GM18505 (cell line): ENCODE data around the gene PLCB1.
A peak's percentile ranks its signal among the peaks of the same experiment; 100 is the strongest.

Experiments used
- ATAC-seq: cut with Tn5 transposase; IDR thresholded peaks from one replicate; pipeline ENCODE4 v1.9.1; 2021; ENCODE audit not compliant: unreplicated experiment
- POLR2A ChIP-seq: IDR thresholded peaks from 4 replicates; pipeline ENCODE4 v1.6.1; 2011; ENCODE audit warnings: borderline replicate concordance; ENCODE audit not compliant: insufficient read depth, insufficient read length; ENCODE audit errors: extremely low read depth

The PLCB1 gene

GRCh38 chr20:8118760-8119159 is 13.3 kb upstream of the PLCB1 start:
- no peak for ATAC-seq
- TF ChIP-seq POLR2A = no peak

- TF ChIP-seq POLR2A = no peak
- no peak for ATAC-seq
Observed at GRCh38 chr20:8121666-8122065, 10.4 kb upstream of the PLCB1 start.

- no peak for TF ChIP-seq POLR2A
- ATAC-seq = no peak
Observed at GRCh38 chr20:8124639-8125038, 7.4 kb upstream of the PLCB1 start.

GRCh38 chr20:8126181-8126580 is 5.9 kb upstream of the PLCB1 start:
- no peak for ATAC-seq
- TF ChIP-seq POLR2A = no peak

GRCh38 chr20:8126841-8127378 is 5.2 kb upstream of the PLCB1 start:
- no peak for ATAC-seq
- no peak for TF ChIP-seq POLR2A

GRCh38 chr20:8127553-8128255 is 4.4 kb upstream of the PLCB1 start:
- no peak for TF ChIP-seq POLR2A
- peak; percentile 75 for ATAC-seq

- ATAC-seq = no peak
- TF ChIP-seq POLR2A = no peak
Observed at GRCh38 chr20:8128291-8129060, 3.6 kb upstream of the PLCB1 start.

- ATAC-seq = no peak
- no peak for TF ChIP-seq POLR2A
Observed at GRCh38 chr20:8129211-8129976, 2.7 kb upstream of the PLCB1 start.

GRCh38 chr20:8130840-8131526 is 1.1 kb upstream of the PLCB1 start:
- ATAC-seq = no peak
- no peak for TF ChIP-seq POLR2A

- no peak for TF ChIP-seq POLR2A
Observed at GRCh38 chr20:8132484-8133309, 631 bp downstream of the PLCB1 start.

GRCh38 chr20:8133310-8133768 is 1.3 kb downstream of the PLCB1 start:
- no peak for TF ChIP-seq POLR2A
- ATAC-seq = no peak

More at GRCh38 chr20:8132484-8133309, 631 bp downstream of the PLCB1 start:
- no peak for ATAC-seq
